ENCODE data around the gene PCDHGA9.

DNA sequence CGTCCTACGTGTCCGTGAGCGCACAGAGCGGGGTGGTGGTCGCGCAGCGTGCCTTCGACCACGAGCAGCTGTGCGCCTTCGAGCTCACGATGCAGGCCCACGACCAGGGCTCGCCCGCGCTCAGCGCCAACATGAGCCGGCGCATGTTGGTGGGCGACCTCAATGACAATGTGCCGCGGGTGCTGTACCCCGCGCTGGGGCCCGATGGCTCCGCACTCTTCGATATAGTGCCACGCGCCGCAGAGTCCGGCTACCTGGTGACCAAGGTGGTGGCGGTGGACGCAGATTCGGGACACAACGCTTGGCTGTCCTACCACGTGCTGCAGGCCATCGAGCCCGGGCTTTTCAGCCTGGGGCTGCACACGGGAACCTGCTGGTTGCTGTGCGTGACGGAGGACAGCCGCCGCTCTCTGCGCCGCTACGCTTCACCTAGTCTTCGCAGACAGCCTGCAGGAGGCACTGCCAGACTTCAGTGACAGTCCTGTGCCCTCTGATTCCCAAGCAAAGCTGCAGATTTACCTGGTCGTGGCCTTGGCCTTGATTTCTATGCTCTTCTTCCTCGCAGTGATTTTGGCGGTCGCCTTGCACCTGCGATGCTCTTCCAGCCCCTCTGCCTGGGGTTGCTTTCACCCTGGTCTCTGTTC lies 25.3 kb downstream of the PCDHGA9 start:
- TF ChIP-seq, protein P1, sequence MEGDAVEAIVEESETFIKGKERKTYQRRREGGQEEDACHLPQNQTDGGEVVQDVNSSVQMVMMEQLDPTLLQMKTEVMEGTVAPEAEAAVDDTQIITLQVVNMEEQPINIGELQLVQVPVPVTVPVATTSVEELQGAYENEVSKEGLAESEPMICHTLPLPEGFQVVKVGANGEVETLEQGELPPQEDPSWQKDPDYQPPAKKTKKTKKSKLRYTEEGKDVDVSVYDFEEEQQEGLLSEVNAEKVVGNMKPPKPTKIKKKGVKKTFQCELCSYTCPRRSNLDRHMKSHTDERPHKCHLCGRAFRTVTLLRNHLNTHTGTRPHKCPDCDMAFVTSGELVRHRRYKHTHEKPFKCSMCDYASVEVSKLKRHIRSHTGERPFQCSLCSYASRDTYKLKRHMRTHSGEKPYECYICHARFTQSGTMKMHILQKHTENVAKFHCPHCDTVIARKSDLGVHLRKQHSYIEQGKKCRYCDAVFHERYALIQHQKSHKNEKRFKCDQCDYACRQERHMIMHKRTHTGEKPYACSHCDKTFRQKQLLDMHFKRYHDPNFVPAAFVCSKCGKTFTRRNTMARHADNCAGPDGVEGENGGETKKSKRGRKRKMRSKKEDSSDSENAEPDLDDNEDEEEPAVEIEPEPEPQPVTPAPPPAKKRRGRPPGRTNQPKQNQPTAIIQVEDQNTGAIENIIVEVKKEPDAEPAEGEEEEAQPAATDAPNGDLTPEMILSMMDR (conservative IDR thresholded peaks at IDR 0.05) = 0 out of 2 replicates have a peak, but pooled peaks have one; percentile 8
- TF ChIP-seq ZFX (IDR thresholded peaks at IDR 0.05) = no peak

Data from C4-2B (cell line).